GM21717 (cell line): ENCODE data around the gene PLEKHD1.

Source experiments
- ATAC-seq: cut with Tn5 transposase; IDR thresholded peaks from one replicate; pipeline ENCODE4 v1.9.1; 2021; ENCODE audit warnings: mild to moderate bottlenecking, moderate library complexity; ENCODE audit not compliant: unreplicated experiment

Gene PLEKHD1

GRCh38 chr14:69547701-69548348 is 63.3 kb downstream of the PLEKHD1 start:
- ATAC-seq, result no peak

GRCh38 chr14:69548566-69548965 is 64.0 kb downstream of the PLEKHD1 start:
- no peak for ATAC-seq

GRCh38 chr14:69551511-69551910 is 67.0 kb downstream of the PLEKHD1 start:
- no peak for ATAC-seq

GRCh38 chr14:69553252-69553651 is 68.7 kb downstream of the PLEKHD1 start:
- ATAC-seq, result no peak

- ATAC-seq, result no peak
These were observed 70.0 kb downstream of the PLEKHD1 start for GRCh38 chr14:69554500-69554899.

GRCh38 chr14:69558774-69559173 is 74.2 kb downstream of the PLEKHD1 start:
- ATAC-seq, result no peak

- ATAC-seq, result no peak
These were observed 75.1 kb downstream of the PLEKHD1 start for GRCh38 chr14:69559581-69560011.

- ATAC-seq, result no peak
These were observed 76.3 kb downstream of the PLEKHD1 start for GRCh38 chr14:69560826-69561225.

GRCh38 chr14:69561893-69562292 is 77.4 kb downstream of the PLEKHD1 start:
- ATAC-seq, result no peak

- no peak for ATAC-seq
These were observed 83.0 kb downstream of the PLEKHD1 start for GRCh38 chr14:69567563-69567962.

- no peak for ATAC-seq
These were observed 85.3 kb downstream of the PLEKHD1 start for GRCh38 chr14:69569859-69570258.

GRCh38 chr14:69570836-69571330 is 86.4 kb downstream of the PLEKHD1 start:
- ATAC-seq, result no peak

GRCh38 chr14:69571449-69572029 is 87.0 kb downstream of the PLEKHD1 start:
- ATAC-seq, result no peak

GRCh38 chr14:69572030-69572840 is 87.7 kb downstream of the PLEKHD1 start:
- ATAC-seq, result no peak

- ATAC-seq, result no peak
These were observed 88.3 kb downstream of the PLEKHD1 start for GRCh38 chr14:69572841-69573135.

GRCh38 chr14:69573205-69573830 is 88.8 kb downstream of the PLEKHD1 start:
- ATAC-seq, result no peak

- no peak for ATAC-seq
These were observed 89.3 kb downstream of the PLEKHD1 start for GRCh38 chr14:69573831-69574262.

GRCh38 chr14:69574263-69574953 is 89.9 kb downstream of the PLEKHD1 start, which contains the start of gene CCDC177:
Gene CCDC177 (minus strand): TSS chr14:69574871. CDS start chr14:69573622, 1,249 bp downstream.
- ATAC-seq, result no peak

GRCh38 chr14:69574954-69575295 is 90.4 kb downstream of the PLEKHD1 start:
- ATAC-seq, result no peak

GRCh38 chr14:69579476-69579875 is 94.9 kb downstream of the PLEKHD1 start:
- ATAC-seq, result no peak
